Measurements from ENCODE around the gene CWF19L1.
"Not testable (repeated sequence)": the region's sequence is repeated elsewhere in the genome, so short reads cannot be mapped to it uniquely, and the experiment has no call there.

CWF19L1 gene

DNA sequence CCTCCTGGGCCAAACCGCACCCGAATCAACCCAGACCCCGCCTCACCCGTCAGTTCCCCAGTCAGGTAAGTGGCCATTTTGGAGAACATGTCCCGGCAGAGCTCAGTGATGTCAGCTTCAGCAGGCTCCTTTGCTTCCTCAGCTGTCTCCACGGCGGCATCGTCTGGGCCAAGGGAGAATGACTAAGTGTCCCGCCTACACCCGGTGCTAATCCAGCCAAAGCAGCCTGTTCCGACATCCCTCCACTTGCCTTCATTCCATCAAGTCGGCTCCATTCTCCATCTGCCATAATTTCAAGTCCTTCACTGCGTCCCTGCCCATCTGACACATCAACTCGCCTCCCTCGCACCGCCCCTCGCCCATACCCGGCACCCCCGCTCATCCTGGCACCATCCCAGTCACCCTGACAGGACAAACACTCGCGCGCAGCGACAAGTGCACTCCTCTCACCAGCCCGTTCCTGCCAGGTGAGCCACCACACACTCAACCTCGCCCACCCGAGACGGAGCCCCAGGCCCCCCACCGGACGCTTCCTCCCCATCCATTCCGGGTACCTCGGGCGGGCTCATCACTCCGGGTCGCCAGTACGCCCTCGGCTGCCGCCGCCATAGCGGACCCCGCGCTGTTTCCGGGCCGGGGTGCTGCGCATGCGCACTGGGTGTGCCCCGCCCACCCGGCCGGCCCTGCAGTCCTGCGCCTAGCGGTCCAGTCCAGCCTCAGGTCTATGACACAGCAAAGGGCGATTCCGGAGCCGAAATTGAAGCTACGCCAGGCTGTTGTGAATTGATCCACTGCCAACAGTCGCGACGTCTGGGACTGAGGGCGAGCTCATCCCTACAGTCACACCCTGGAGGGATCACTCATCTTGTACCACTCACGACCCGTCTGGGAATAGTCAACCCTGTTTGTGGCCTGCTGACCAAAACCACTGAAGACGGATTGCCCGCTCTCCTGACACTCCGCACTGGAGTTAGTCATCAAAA is 18.9 kb upstream of the CWF19L1 start, which contains the start of gene BLOC1S2:
Gene BLOC1S2, minus strand, starts transcription at position 630 of the 983 bp plus-strand sequence. Its CDS starts 21 bp downstream, at position 609.
- H3K36me3 Mint-ChIP-seq (ENCODE audit: low read depth): peaks cover 18% of the 10 kb centered on the region
- H3K27me3 Mint-ChIP-seq: peaks cover 2% of the 10 kb centered on the region
- peak within 1 kb of the TSS; percentile 99 for H3K4me3 Mint-ChIP-seq
- peaks cover 36% of the 10 kb centered on the region for H3K4me1 Mint-ChIP-seq (ENCODE audit: low read depth)
- H3K27ac Mint-ChIP-seq: peak within 1 kb of the TSS; percentile 99
- H3K9me3 Mint-ChIP-seq: no peaks in the 10 kb centered on the region

DNA sequence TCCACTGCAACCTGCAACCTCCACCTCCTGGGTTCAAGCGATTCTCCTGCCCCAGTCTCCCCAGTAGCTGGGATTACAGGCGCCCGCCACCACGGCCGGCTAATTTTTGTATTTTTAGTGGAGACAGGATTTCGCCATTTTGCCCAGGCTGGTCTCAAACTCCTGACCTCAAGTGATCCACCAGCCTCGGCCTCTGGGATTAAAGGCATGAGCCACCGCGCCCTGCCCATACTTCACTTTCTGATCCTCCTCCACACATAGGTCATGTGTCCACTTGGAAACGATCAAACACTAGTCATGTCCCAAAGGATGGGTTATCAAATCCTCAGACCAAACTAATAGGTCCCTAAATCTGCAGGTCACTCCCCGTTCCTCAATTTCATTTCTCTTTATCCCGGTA is 17.9 kb upstream of the CWF19L1 start:
- not testable (repeated sequence) for H3K9me3 Mint-ChIP-seq, H3K27me3 Mint-ChIP-seq
- Mint-ChIP-seq H3K36me3 (ENCODE audit: low read depth) (peaks cover 27% of the 10 kb centered on the region), H3K4me1 (ENCODE audit: low read depth) (peaks cover 43% of the 10 kb centered on the region), H3K27ac (peak overlapping the region; percentile 99), H3K4me3 (peak overlapping the region; percentile 99)

DNA sequence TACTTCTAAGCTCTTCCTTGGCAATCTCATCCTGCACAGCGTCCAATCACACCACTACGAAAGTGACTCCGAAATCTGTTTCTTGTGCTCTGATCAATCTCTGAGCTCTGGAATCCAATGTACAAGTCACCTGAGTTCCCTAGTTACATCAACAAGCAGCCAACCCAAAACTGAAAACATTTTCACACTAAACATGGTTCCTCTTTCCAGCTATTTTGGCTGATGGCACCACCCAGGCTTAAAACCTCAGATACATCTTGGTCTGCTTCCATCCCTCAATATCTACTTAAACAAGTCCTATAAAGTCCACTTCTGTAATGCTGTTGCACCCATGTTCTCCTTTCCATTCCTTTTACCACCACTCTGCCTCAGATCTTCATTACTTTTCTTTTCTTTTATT is 15.5 kb upstream of the CWF19L1 start:
- Mint-ChIP-seq H3K9me3 (no peaks in the 10 kb centered on the region), H3K27ac (no peak overlapping the region), H3K4me3 (no peak overlapping the region), H3K27me3 (no peaks in the 10 kb centered on the region), H3K4me1 (ENCODE audit: low read depth) (peaks cover 43% of the 10 kb centered on the region), H3K36me3 (ENCODE audit: low read depth) (peaks cover 41% of the 10 kb centered on the region)

DNA sequence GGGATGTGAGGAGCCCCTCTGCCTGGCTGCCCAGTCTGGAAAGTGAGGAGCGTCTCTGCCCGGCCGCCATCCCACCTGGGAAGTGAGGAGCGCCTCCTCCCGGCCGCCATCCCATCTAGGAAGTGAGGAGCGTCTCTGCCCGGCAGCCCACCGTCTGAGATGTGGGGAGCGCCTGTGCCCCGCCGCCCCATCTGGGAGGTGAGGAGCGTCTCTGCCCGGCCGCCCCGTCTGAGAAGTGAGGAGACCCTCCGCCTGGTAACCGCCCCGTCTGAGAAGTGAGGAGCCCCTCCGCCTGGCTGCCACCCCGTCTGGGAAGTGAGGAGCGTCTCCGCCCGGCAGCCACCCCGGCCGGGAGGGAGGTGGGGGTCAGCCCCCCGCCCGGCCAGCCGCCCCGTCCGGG is 9.5 kb upstream of the CWF19L1 start:
- H3K4me1 Mint-ChIP-seq (ENCODE audit: low read depth); H3K9me3 Mint-ChIP-seq; H3K4me3 Mint-ChIP-seq; H3K27ac Mint-ChIP-seq; H3K27me3 Mint-ChIP-seq: not testable (repeated sequence)
- peaks cover 52% of the 10 kb centered on the region for H3K36me3 Mint-ChIP-seq (ENCODE audit: low read depth)

DNA sequence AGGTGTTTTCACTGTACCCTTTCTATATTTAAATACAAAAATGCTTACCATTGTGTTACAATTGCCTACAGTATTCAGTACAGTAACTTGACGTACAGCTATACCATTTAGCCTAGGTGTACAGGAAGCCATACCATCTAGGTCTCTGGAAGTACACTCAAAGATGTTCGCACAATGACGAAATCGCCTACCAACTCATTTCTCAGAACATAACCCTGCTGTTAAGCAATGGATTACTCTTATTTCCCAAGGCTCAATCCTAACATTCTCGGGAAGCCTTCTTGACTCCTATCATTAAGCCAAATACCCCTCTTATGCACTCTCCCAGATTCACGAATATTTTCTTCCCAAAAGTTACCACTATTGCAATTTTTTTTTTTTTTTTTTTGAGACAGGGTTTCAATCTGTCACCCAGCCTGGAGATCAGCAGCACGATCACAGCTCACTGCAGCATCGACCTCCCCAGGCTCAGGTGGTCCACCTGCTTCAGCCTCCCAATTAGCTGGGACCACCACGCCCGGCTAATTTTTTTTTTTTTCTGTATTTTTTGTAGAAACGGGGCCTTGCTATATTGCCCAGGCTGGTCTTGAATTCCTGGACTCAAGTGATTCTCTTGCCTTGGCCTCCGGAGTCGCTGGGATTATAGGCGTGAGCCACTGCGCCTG is 1.5 kb downstream of the CWF19L1 start:
- Mint-ChIP-seq H3K27ac (no peak overlapping the region), H3K27me3 (no peaks in the 10 kb centered on the region), H3K9me3 (no peaks in the 10 kb centered on the region), H3K4me1 (ENCODE audit: low read depth) (peaks cover 33% of the 10 kb centered on the region), H3K4me3 (peak overlapping the region; percentile 100), H3K36me3 (ENCODE audit: low read depth) (peaks cover 19% of the 10 kb centered on the region)

DNA sequence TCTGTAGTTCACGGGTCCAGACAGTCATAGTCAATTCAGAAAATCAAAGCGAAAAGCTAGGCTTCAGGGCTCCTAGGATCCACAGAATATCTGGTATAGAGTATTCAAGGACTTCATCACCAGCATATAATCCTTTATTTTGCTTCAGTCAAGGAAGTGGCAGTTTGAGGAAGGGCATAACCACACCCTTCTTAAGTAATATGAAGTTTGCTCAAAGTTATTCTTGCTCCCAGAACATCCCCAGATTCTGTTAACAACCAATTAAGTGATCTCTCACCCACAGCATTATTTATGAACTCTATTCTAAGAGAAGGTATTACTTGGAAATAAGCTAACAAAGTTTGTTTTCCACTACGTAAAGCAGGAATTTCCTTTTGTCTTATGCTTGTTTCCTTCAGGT is 13.2 kb downstream of the CWF19L1 start:
- Mint-ChIP-seq H3K36me3 (ENCODE audit: low read depth) (peaks cover 74% of the 10 kb centered on the region), H3K27ac (no peak overlapping the region), H3K9me3 (no peaks in the 10 kb centered on the region), H3K27me3 (no peaks in the 10 kb centered on the region), H3K4me3 (no peak overlapping the region), H3K4me1 (ENCODE audit: low read depth) (no peaks in the 10 kb centered on the region)

DNA sequence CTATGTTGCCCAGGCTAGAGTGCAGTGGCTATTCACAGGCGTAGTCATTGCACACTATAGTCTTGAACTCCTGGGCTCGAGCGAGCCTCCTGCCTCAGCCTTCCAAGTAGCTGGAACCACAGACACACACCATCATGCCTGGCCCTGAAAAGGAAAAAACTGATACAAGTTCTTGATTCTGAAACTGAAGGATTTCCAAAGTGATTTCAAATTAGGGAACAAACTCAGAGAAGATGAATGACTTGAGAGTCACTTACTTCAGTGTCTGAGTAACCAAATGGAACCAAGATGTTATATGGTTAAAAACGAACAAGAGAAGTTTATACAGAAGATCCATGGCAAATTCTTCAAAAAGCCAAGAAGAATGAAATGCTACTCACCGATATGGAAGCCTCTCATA is 14.4 kb downstream of the CWF19L1 start:
- H3K4me1 Mint-ChIP-seq (ENCODE audit: low read depth): no peaks in the 10 kb centered on the region
- H3K27ac Mint-ChIP-seq: no peak overlapping the region
- no peaks in the 10 kb centered on the region for H3K27me3 Mint-ChIP-seq
- no peaks in the 10 kb centered on the region for H3K9me3 Mint-ChIP-seq
- H3K4me3 Mint-ChIP-seq: no peak overlapping the region
- peaks cover 75% of the 10 kb centered on the region for H3K36me3 Mint-ChIP-seq (ENCODE audit: low read depth)

DNA sequence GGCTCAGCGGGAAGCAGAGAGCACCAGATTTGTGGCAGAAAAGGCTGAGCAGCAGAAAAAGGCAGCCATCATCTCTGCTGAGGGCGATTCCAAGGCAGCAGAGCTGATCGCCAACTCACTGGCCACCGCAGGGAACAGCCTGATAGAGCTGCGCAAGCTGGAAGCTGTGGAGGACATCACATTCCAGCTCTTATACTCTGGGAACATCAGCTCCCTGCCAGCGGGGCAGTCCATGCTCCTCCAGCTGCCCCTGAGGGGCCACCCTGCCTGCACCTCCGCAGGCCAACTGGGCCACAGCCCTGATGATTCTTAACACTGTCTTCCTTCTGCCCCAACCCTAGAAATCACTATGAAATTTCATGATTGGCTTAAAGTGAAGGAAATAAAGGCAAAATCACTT is 18.6 kb downstream of the CWF19L1 start:
- H3K27me3 Mint-ChIP-seq: no peaks in the 10 kb centered on the region
- no peaks in the 10 kb centered on the region for H3K9me3 Mint-ChIP-seq
- no peak overlapping the region for H3K4me3 Mint-ChIP-seq
- H3K27ac Mint-ChIP-seq: no peak overlapping the region
- H3K36me3 Mint-ChIP-seq (ENCODE audit: low read depth): peaks cover 57% of the 10 kb centered on the region
- no peaks in the 10 kb centered on the region for H3K4me1 Mint-ChIP-seq (ENCODE audit: low read depth)

DNA sequence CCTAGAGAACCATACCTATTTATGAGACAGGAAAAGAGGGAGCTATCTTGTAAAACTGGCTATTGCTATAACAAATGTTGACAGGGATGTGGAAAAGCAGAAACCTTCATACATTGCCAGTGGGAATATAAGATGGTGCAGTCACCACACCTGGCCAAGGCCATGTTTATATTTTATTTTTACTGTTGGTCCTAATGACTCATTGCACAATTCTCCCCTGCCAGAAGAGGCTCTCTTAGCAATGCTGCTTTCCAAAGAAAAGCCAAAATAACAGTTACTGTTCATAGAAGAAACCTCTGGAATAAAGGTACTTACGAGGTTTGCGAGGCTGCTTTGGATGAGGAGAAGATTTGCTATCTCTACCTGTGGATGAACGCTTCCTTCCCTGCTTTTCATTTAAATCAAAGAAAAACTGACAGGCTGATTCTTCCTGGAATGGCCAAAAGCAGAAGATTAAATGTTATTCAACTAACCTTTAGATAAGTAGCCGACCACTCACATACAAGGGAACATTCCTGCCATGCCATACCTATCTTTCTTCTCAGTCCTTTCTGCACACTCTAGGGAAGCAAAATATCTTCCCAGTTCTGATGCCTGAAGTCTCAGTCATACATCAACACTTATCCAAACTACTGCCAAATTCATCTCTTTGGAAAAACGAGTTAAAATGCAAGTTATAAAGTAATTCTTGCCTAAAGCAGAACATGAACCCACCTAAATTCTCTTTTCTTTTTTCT is 21.8 kb downstream of the CWF19L1 start:
- no peak overlapping the region for H3K4me3 Mint-ChIP-seq
- H3K9me3 Mint-ChIP-seq: no peaks in the 10 kb centered on the region
- no peaks in the 10 kb centered on the region for H3K4me1 Mint-ChIP-seq (ENCODE audit: low read depth)
- H3K27me3 Mint-ChIP-seq: no peaks in the 10 kb centered on the region
- peaks cover 59% of the 10 kb centered on the region for H3K36me3 Mint-ChIP-seq (ENCODE audit: low read depth)
- no peak overlapping the region for H3K27ac Mint-ChIP-seq

DNA sequence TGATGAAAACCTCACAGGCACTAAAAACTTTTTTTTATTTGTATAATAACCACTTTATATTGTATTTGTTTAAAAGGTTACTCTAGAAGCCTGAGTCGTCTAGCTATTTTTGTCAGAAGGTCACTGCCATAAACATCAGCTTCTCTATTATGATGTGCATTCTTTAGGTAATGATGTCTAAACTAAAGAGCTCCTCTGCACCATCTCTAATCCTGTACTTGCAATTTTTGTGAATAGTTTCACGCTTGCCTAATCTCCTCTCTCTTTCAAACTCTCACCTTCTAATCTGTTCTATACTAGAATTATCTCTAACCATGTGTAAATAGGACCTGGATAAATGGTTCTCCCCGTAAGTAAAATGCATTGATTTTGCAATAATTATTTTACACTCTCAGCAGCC is 27.6 kb downstream of the CWF19L1 start:
- H3K27ac Mint-ChIP-seq: no peak overlapping the region
- no peak overlapping the region for H3K4me3 Mint-ChIP-seq
- no peaks in the 10 kb centered on the region for H3K9me3 Mint-ChIP-seq

DNA sequence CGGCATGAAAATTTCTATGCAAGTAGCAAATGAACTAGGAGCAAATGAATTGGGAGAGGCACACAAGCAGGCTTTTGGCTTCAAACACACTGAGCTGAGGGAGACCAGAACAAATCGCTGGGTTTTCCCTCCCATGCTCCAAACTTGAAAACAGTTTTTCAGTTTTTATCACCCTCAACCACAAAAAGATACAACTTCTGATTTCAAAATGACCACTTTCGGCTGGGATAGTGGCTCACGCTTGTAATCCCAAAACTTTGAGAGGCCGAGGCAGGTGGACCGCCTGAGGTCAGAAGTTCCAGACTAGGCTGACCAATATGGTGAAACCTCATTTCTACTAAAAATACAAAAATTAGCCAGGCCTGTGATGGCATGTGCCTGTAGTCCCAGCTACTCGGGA is 29.0 kb downstream of the CWF19L1 start:
- Mint-ChIP-seq H3K9me3 (no peaks in the 10 kb centered on the region), H3K4me3 (no peak overlapping the region), H3K27ac (no peak overlapping the region), H3K36me3 (ENCODE audit: low read depth) (peaks cover 74% of the 10 kb centered on the region), H3K4me1 (ENCODE audit: low read depth) (no peaks in the 10 kb centered on the region), H3K27me3 (no peaks in the 10 kb centered on the region)

More for the DNA sequence above, 27.6 kb downstream of the CWF19L1 start:
- H3K4me1 Mint-ChIP-seq (ENCODE audit: low read depth): no peaks in the 10 kb centered on the region
- peaks cover 75% of the 10 kb centered on the region for H3K36me3 Mint-ChIP-seq (ENCODE audit: low read depth)
- H3K27me3 Mint-ChIP-seq: no peaks in the 10 kb centered on the region

DNA sequence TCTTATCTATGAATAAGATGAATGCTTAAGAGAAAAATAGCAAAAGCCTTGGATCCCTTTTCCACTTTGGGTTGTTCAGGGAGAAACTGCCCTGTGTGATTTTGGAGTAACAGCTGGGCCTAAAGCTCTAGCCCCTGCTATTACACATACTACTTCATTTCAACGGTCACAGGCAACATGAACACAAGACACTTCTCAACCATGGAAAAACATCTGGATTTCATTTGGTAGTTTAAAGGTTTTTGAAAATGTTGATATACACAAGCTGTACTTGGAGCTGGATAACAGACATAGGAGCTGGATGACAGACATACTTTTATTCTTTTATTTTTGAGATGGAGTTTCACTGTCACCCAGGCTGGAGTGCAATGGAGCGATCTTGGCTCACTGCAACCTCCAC is 35.3 kb downstream of the CWF19L1 start:
- Mint-ChIP-seq H3K4me1 (ENCODE audit: low read depth) (peaks cover 25% of the 10 kb centered on the region), H3K4me3 (no peak overlapping the region), H3K27ac (no peak overlapping the region), H3K36me3 (ENCODE audit: low read depth) (peaks cover 53% of the 10 kb centered on the region), H3K9me3 (no peaks in the 10 kb centered on the region), H3K27me3 (no peaks in the 10 kb centered on the region)

DNA sequence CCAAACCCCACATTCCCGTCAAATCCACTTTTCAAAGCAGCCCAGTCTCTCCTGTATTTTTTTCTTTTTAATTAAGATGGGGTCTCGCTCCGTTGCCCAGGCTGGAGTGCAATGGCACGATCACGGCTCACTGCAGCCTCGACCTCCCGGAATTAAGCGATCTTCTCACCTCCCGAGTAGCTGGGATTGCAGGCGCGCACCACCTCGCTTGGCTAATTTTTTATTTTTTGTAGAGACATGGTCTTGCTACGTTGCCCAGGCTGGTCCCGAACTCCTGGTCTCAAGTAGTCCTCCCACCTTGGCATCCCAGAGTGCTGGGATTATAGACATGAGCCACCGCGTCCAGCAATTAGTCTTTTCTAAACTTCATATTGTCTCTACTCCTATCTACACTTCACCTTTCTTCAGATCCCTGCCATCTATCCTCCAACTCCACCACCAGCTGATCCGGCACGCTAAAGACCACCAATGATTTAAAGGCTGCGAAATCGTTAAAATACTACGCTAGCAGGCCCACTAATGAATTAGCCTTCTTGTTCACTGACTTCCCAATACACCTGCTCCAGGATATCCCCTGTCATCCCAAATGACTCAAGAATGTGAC is 37.5 kb downstream of the CWF19L1 start:
- peaks cover 55% of the 10 kb centered on the region for H3K36me3 Mint-ChIP-seq (ENCODE audit: low read depth)
- H3K4me1 Mint-ChIP-seq (ENCODE audit: low read depth): peaks cover 33% of the 10 kb centered on the region
- no peaks in the 10 kb centered on the region for H3K9me3 Mint-ChIP-seq
- H3K27ac Mint-ChIP-seq: peak overlapping the region; percentile 82
- peak overlapping the region; percentile 95 for H3K4me3 Mint-ChIP-seq
- H3K27me3 Mint-ChIP-seq: no peaks in the 10 kb centered on the region

DNA sequence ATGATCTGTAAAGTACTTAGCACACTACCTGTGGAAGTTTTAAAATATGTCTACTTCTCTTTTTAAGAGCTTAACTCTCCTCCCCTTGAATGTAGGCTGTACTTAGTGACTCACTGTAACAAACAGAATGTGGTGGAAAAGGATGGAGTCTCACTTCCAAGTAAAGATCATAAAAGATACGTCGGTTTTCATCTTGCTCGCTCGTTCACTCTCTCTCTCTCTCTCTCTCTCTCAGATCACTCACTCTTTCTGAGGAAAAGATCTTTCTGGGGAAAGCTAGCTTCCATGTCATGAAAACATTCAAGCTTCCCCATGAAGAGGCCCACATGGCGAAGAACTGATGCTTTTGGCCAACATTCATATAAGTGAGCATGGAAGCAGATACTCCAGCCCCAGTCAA is 43.6 kb downstream of the CWF19L1 start:
- no peaks in the 10 kb centered on the region for H3K27me3 Mint-ChIP-seq
- no peaks in the 10 kb centered on the region for H3K9me3 Mint-ChIP-seq
- peaks cover 70% of the 10 kb centered on the region for H3K36me3 Mint-ChIP-seq (ENCODE audit: low read depth)
- H3K4me1 Mint-ChIP-seq (ENCODE audit: low read depth): peaks cover 26% of the 10 kb centered on the region
- H3K4me3 Mint-ChIP-seq: no peak overlapping the region
- no peak overlapping the region for H3K27ac Mint-ChIP-seq

Measured in stimulated activated naive CD8-positive, alpha-beta T cell treated with anti-CD3 and anti-CD28 coated beads, Interleukin-15, Interleukin-2, amounts not matched to agents 100 ng/mL and 50 ng/mL, for 24 hours (primary cell).